ENCODE data around the gene IL31RA.

The IL31RA gene

DNA sequence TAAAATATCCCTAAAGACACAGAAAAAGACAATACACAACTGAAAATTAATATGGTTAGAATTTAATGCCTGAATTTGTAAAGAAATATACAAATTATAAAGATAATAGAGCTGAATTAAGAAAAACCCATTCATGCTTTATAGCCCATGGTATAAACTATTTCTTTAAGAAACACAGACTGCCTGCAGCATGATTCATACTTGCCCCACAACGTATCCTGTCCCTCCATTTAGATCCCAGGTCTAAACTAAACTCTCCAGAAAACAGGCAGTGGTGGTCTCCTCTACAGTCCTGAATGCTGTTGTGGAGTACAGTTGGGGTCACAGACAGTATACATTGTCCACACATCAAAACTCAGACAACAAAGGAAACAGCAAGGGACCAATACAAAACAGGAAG is 118.8 kb downstream of the IL31RA start:
- in situ Hi-C loops (cut with MboI; ENCODE audit: low sequenced_read_pairs) = no loop called here
